HepG2 (cell line): ENCODE data around the gene LMNA. TPM values are rescaled to one million over a fixed set of nuclear protein-coding genes. Genes with fewer than 3 reads are reported as not detected.

Source experiments
- EZH2 ChIP-seq: conservative IDR thresholded peaks from 2 replicates; pipeline ENCODE4 v1.6.1; 2012; ENCODE audit warnings: mild to moderate bottlenecking, low read depth, low read length, moderate library complexity
- HNF1A ChIP-seq, 2 experiments: sonication (generic) in 1 of 2; formaldehyde crosslinking in 1 of 2; IDR thresholded peaks; 2 replicates each; pipeline versions ENCODE4 v1.4.0 to v1.6.1; 2016 to 2020; ENCODE audit warnings: borderline replicate concordance in 1 of 2, low read depth in 1 of 2, mild to moderate bottlenecking in 1 of 2, missing genetic modification reagents in 1 of 2
- KDM5A ChIP-seq: fragments of 200-600 bp; sonication (generic); IDR thresholded peaks from 2 replicates; pipeline ENCODE4 v1.7.0; 2018; ENCODE audit warnings: antibody characterized with exemption, mild to moderate bottlenecking, low read length, borderline replicate concordance
- ZNF407 ChIP-seq: sonication (generic); formaldehyde crosslinking; IDR thresholded peaks from one replicate; pipeline ENCODE4 v1.5.1; 2020; ENCODE audit warnings: mild to moderate bottlenecking, missing genetic modification reagents; ENCODE audit errors: not compliant biosample characterization
- ZNF577 ChIP-seq: sonication (generic); formaldehyde crosslinking; IDR thresholded peaks from 2 replicates; pipeline ENCODE4 v1.4.0; 2020; ENCODE audit warnings: mild to moderate bottlenecking, low read depth, missing genetic modification reagents, borderline replicate concordance
- ZNF841 ChIP-seq: sonication (generic); formaldehyde crosslinking; IDR thresholded peaks from 2 replicates; pipeline ENCODE4 v1.8.1; 2023; ENCODE audit warnings: missing genetic modification reagents, borderline replicate concordance
- polyA plus RNA-seq, 8 experiments: library from polyadenylated mRNA; depleted of rRNA in 3 of 8; stranded (reverse) in 7 of 8; unstranded in 1 of 8; fragments of >200 nt; fragmentation: Illumina TruSeq in 4 of 8; extraction: Trizol in 4 of 8; gene quantifications; 2 replicates each; pipeline versions ENCODE4 v1.2.1 to v1.2.3, GENCODE V29; 2011 to 2016; ENCODE audit warnings: low read depth in 4 of 8, missing spikeins in 1 of 8, mixed read lengths in 1 of 8; ENCODE audit not compliant: insufficient read depth in 1 of 8
- total RNA-seq, 5 experiments: library from RNA; depleted of rRNA; stranded (reverse); fragments of >200 nt; fragmentation: Illumina TruSeq; extraction: Trizol; gene quantifications; 2 replicates each; pipeline ENCODE4 v1.2.3, GENCODE V29; 2016; ENCODE audit warnings: low read depth in 1 of 5
- TF ChIP-seq, protein P1 (sequence below): sonication (generic); formaldehyde crosslinking; IDR thresholded peaks from 2 replicates; pipeline ENCODE4 v1.9.0; 2021; ENCODE audit warnings: missing genetic modification reagents, borderline replicate concordance
- TF ChIP-seq, protein P2 (sequence below): sonication (generic); formaldehyde crosslinking; conservative IDR thresholded peaks from 2 replicates; pipeline ENCODE4 v1.4.0; 2020; ENCODE audit warnings: missing genetic modification reagents

LMNA gene
- total and polyA plus RNA-seq, 2 of the 13 experiments (the other 11 are each of a cell fraction or from before 2014, with no cell fraction given) = 107 to 225 TPM

DNA sequence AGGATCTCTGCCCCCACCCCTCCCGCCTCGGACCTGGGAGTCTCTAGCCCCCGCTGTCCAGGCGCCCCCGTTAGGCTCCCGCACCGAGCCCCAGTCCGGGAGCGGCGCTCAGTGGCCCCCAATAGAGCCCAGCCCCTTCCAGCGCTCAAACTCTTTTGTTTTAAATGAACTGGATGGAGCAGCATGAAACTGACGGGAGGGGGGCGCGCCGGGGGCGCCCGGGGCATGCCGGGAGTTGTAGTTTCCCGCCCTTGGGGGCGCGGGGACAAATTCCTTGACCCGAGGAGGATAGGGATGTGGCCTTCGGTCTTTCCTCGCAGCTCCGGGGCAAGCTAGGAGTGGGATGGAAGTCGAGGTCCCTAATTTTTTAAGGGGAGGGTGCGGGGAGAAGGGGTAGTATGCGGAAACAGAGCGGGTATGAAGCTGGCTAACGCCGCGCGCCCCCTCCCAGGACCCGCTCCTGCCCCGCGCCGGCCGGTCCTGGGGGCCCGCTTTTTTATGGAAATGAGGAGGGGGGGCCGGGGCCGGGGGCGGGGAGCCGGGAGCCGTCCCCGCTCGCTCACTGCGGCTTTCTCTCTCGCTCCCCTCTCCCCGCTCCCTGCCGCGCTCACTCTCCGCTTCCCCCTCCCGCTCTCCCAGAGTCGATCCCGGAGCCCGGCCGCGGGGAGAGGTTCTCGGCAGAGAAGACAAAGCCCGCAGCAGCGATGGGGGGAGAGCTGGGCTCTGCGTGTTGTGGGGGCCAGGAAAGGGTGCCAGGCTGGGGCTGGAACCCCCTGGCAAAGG, 32.0 kb upstream of the LMNA start, which contains the start of gene MEX3A (continued):
- TF ChIP-seq ZNF407 (CRISPR knock-in tag) (no peak), ZNF841 (no peak), KDM5A (peak; percentile 67; the same call in 1 of the 2 replicates), HNF1A (IDR thresholded peaks at IDR 0.05; ENCODE audit: low read depth) (0 out of 2 replicates have a peak, but pooled peaks have one; percentile 43), HNF1A (CRISPR knock-in tag; IDR thresholded peaks at IDR 0.05; ENCODE audit: borderline replicate concordance) (no peak), EZH2 (no peak), ZNF577 (CRISPR knock-in tag) (no peak)
- TF ChIP-seq, protein P1, sequence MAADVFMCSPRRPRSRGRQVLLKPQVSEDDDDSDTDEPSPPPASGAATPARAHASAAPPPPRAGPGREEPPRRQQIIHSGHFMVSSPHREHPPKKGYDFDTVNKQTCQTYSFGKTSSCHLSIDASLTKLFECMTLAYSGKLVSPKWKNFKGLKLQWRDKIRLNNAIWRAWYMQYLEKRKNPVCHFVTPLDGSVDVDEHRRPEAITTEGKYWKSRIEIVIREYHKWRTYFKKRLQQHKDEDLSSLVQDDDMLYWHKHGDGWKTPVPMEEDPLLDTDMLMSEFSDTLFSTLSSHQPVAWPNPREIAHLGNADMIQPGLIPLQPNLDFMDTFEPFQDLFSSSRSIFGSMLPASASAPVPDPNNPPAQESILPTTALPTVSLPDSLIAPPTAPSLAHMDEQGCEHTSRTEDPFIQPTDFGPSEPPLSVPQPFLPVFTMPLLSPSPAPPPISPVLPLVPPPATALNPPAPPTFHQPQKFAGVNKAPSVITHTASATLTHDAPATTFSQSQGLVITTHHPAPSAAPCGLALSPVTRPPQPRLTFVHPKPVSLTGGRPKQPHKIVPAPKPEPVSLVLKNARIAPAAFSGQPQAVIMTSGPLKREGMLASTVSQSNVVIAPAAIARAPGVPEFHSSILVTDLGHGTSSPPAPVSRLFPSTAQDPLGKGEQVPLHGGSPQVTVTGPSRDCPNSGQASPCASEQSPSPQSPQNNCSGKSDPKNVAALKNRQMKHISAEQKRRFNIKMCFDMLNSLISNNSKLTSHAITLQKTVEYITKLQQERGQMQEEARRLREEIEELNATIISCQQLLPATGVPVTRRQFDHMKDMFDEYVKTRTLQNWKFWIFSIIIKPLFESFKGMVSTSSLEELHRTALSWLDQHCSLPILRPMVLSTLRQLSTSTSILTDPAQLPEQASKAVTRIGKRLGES (CRISPR knock-in tag) = no peak
- TF ChIP-seq, protein P2, sequence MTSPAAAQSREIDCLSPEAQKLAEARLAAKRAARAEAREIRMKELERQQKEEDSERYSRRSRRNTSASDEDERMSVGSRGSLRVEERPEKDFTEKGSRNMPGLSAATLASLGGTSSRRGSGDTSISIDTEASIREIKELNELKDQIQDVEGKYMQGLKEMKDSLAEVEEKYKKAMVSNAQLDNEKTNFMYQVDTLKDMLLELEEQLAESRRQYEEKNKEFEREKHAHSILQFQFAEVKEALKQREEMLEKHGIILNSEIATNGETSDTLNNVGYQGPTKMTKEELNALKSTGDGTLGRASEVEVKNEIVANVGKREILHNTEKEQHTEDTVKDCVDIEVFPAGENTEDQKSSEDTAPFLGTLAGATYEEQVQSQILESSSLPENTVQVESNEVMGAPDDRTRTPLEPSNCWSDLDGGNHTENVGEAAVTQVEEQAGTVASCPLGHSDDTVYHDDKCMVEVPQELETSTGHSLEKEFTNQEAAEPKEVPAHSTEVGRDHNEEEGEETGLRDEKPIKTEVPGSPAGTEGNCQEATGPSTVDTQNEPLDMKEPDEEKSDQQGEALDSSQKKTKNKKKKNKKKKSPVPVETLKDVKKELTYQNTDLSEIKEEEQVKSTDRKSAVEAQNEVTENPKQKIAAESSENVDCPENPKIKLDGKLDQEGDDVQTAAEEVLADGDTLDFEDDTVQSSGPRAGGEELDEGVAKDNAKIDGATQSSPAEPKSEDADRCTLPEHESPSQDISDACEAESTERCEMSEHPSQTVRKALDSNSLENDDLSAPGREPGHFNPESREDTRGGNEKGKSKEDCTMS = no peak
